OCI-LY7 (cell line): ENCODE measurements around the gene PAPLN. TPM values are rescaled to one million over a fixed set of nuclear protein-coding genes. Genes with fewer than 3 reads are reported as not detected.

Experiments
- BruUV-seq: library from RNA; stranded (reverse); fragments of 400-500 nt; replicated peaks from 2 replicates; lab custom pipeline; 2021; lab: Mats Ljungman, UMichigan
- CTCF ChIA-PET: fragments of 300-600 bp; sonication (Branson Sonifier 250); formaldehyde crosslinking; loops from one replicate; lab custom pipeline; 2022; ENCODE audit warnings: antibody characterized with exemption; ENCODE audit not compliant: unreplicated experiment; lab: Charles Lee
- POLR2A ChIA-PET: fragments of 300-600 bp; sonication (Branson Sonifier 250); formaldehyde crosslinking; loops from one replicate; lab custom pipeline; 2022; ENCODE audit warnings: antibody characterized with exemption; lab: Charles Lee
- DNase-seq: peaks from one replicate; pipeline ENCODE4 v3.0.0-alpha.2; 2015; ENCODE audit warnings: low spot score
- H2AFZ ChIP-seq: fragments of 200-600 bp; sonication (generic), shearing (Covaris generic); 2 replicates; pipeline ENCODE4 v1.6.1; 2014; ENCODE audit warnings: mild to moderate bottlenecking, antibody characterized with exemption, low read length, moderate library complexity
- H3K27ac ChIP-seq: fragments of 200-600 bp; sonication (generic); 2 replicates; pipeline ENCODE4 v1.5.1; 2014; ENCODE audit warnings: mixed run types, low read depth, mild to moderate bottlenecking, moderate library complexity, low read length, inconsistent platforms; ENCODE audit not compliant: poor library complexity, severe bottlenecking
- H3K36me3 ChIP-seq: fragments of 200-600 bp; sonication (generic); 2 replicates; pipeline ENCODE4 v1.6.1; 2014; ENCODE audit warnings: mild to moderate bottlenecking, antibody characterized with exemption, low read length, moderate library complexity, mixed read lengths; ENCODE audit not compliant: insufficient read depth
- H3K4me1 ChIP-seq: fragments of 200-600 bp; sonication (generic); 2 replicates; pipeline ENCODE4 v1.5.1; 2014; ENCODE audit warnings: mild to moderate bottlenecking, low read length; ENCODE audit not compliant: insufficient read depth, poor library complexity, severe bottlenecking
- H3K4me2 ChIP-seq: fragments of 200-600 bp; sonication (generic); 2 replicates; pipeline ENCODE4 v1.6.1; 2014; ENCODE audit warnings: mild to moderate bottlenecking, low read length
- H3K4me3 ChIP-seq: fragments of 200-600 bp; sonication (generic); 2 replicates; pipeline ENCODE4 v1.5.1; 2014; ENCODE audit warnings: mild to moderate bottlenecking, low read depth, low read length; ENCODE audit not compliant: poor library complexity, severe bottlenecking
- H3K79me2 ChIP-seq: fragments of 200-600 bp; sonication (generic); 2 replicates; pipeline ENCODE4 v1.6.1; 2016; ENCODE audit warnings: low read depth, mild to moderate bottlenecking, low read length, moderate library complexity, mixed read lengths; ENCODE audit not compliant: insufficient read depth
- H3K9me2 ChIP-seq: fragments of 200-600 bp; sonication (generic); 2 replicates; pipeline ENCODE4 v1.6.1; 2016; ENCODE audit warnings: mild to moderate bottlenecking, low read length, mixed read lengths; ENCODE audit not compliant: insufficient read depth
- H3K9me3 ChIP-seq: fragments of 200-600 bp; sonication (generic); 2 replicates; pipeline ENCODE4 v1.6.1; 2014; ENCODE audit warnings: mild to moderate bottlenecking, mixed run types, low read length, mixed read lengths
- H4K20me1 ChIP-seq: fragments of 200-600 bp; sonication (generic); 2 replicates; pipeline ENCODE4 v1.6.1; 2014; ENCODE audit warnings: mild to moderate bottlenecking, antibody characterized with exemption, low read length, moderate library complexity, mixed read lengths; ENCODE audit not compliant: insufficient read depth
- CTCF ChIP-seq: fragments of 200-600 bp; sonication (generic); conservative IDR thresholded peaks from 2 replicates; pipeline ENCODE4 v1.5.1; 2014; ENCODE audit warnings: mild to moderate bottlenecking, antibody characterized with exemption, low read length, moderate library complexity, mixed read lengths
- EZH2phosphoT487 ChIP-seq: fragments of 200-600 bp; sonication (generic); IDR thresholded peaks from 2 replicates; pipeline ENCODE4 v1.6.1; 2018; ENCODE audit warnings: low read depth, borderline replicate concordance, mild to moderate bottlenecking, mixed run types, antibody characterized with exemption, low read length, moderate library complexity, mixed read lengths
- intact Hi-C: fragments of 100-400 bp; cut with micrococcal nuclease; formaldehyde crosslinking; loops from one replicate; pipeline ENCODE4 v1.10.0; 2022; ENCODE audit not compliant: unreplicated experiment
- total RNA-seq, 2 experiments: library from RNA; depleted of rRNA in 1 of 2; stranded (reverse); fragments of >200 nt in 1 of 2; shearing (Covaris generic) in 1 of 2; gene quantifications; 2 replicates each; pipeline ENCODE4 v1.2.3, GENCODE V29; 2014 to 2022

The PAPLN gene
- total RNA-seq, 2 experiments from 2014 or later: 4.0 to 9.0 TPM

- CTCF ChIA-PET: no interaction called here
- Histone ChIP-seq H3K4me2 (no peak overlapping the region), H3K36me3 (peaks cover 17% of the 10 kb centered on the region; the same call in 1 of the 2 replicates), H3K79me2 (no peaks in the 10 kb centered on the region), H3K9me2 (no peaks in the 10 kb centered on the region), H4K20me1 (no peaks in the 10 kb centered on the region), H3K4me1 (no peaks in the 10 kb centered on the region), H2AFZ (no peak overlapping the region), H3K9me3 (no peaks in the 10 kb centered on the region), H3K4me3 (no peak overlapping the region), H3K27ac (no peak overlapping the region)
- POLR2A ChIA-PET: no interaction called here
- no TSS peak for BruUV-seq
- no peak for DNase-seq
- intact Hi-C loops: no loop called here
- no peak for TF ChIP-seq CTCF
- TF ChIP-seq EZH2phosphoT487: no peak
Observed at GRCh38 chr14:73290279-73290678, 53.0 kb downstream of the PAPLN start.

- ChIA-PET POLR2A (interaction anchor here (0.6 to 0.9 kb wide), 2 partner anchors 93 to 206 kb away, joined by 3 to 4 read pairs; no protein-coding TSS in a partner anchor), CTCF (interaction anchor here (1.0 to 2.0 kb wide), 3 partner anchors 172 to 178 kb away, joined by 4 to 11 read pairs (median 9); no protein-coding TSS in a partner anchor)
- Histone ChIP-seq H3K36me3 (peaks cover 7% of the 10 kb centered on the region; the same call in 1 of the 2 replicates), H3K27ac (no peak overlapping the region), H3K9me3 (no peaks in the 10 kb centered on the region), H3K79me2 (no peaks in the 10 kb centered on the region), H2AFZ (no peak overlapping the region), H3K4me2 (no peak overlapping the region), H3K4me3 (no peak overlapping the region), H3K4me1 (no peaks in the 10 kb centered on the region), H4K20me1 (no peaks in the 10 kb centered on the region), H3K9me2 (no peaks in the 10 kb centered on the region)
- intact Hi-C loops: no loop called here
- BruUV-seq: no TSS peak
- no peak for TF ChIP-seq CTCF
- DNase-seq: no peak
Observed at GRCh38 chr14:73293782-73294781, 56.8 kb downstream of the PAPLN start.
